Spleen (tissue), 11 donors: ENCODE data around the gene ATG4D. TPM values are rescaled to one million over a fixed set of nuclear protein-coding genes. Genes with fewer than 3 reads are reported as not detected.

Experiments
- DNase-seq: peaks from one replicate; pipeline ENCODE4 v3.0.0-alpha.2; 2020
- H3K27ac ChIP-seq, 8 donors: fragments of 200-600 bp; sonication (generic) in 7 of 8; 1 replicate in 4 of 8; 2 replicates in 4 of 8; pipeline versions ENCODE4 v1.5.0 to v1.8.0; 2016 to 2021; ENCODE audit warnings: inconsistent platforms in 4 of 8, mild to moderate bottlenecking in 4 of 8, moderate library complexity in 1 of 8
- H3K27me3 ChIP-seq, 7 donors: fragments of 200-600 bp; sonication (generic) in 6 of 7; replicated peaks in 1 of 7; 1 replicate in 4 of 7; 2 replicates in 3 of 7; pipeline versions ENCODE4 v1.5.0 to v1.8.0; 2016 to 2021; ENCODE audit warnings: inconsistent platforms in 3 of 7, mild to moderate bottlenecking in 1 of 7
- H3K36me3 ChIP-seq, 6 donors: fragments of 200-600 bp; sonication (generic) in 5 of 6; 1 replicate in 4 of 6; 2 replicates in 2 of 6; pipeline versions ENCODE4 v1.5.0 to v1.8.0; 2016 to 2021; ENCODE audit warnings: inconsistent platforms in 2 of 6
- H3K4me1 ChIP-seq, 6 donors: fragments of 200-600 bp; sonication (generic) in 5 of 6; 1 replicate in 3 of 6; 2 replicates in 3 of 6; pipeline versions ENCODE4 v1.5.0 to v1.8.0; 2016 to 2021; ENCODE audit warnings: inconsistent platforms in 3 of 6
- H3K4me3 ChIP-seq, 8 donors: fragments of 200-600 bp; sonication (generic) in 7 of 8; 1 replicate in 4 of 8; 2 replicates in 4 of 8; pipeline versions ENCODE4 v1.5.0 to v1.8.0; 2016 to 2021; ENCODE audit warnings: inconsistent platforms in 4 of 8, mild to moderate bottlenecking in 4 of 8, moderate library complexity in 2 of 8
- H3K9me3 ChIP-seq, 8 donors: fragments of 200-600 bp; sonication (generic) in 7 of 8; 1 replicate in 4 of 8; 2 replicates in 4 of 8; pipeline versions ENCODE4 v1.5.0 to v1.8.0; 2016 to 2021; ENCODE audit warnings: inconsistent platforms in 4 of 8
- CTCF ChIP-seq, 11 experiments: fragments of 200-600 bp in 7 of 11; fragments of 450-650 bp in 4 of 11; sonication (generic) in 4 of 11; IDR thresholded peaks in 8 of 11; conservative IDR thresholded peaks in 3 of 11; 1 replicate in 7 of 11; 2 replicates in 4 of 11; pipeline versions ENCODE4 v1.4.0 to v1.8.0; 2016 to 2021; ENCODE audit warnings: antibody characterized with exemption in 11 of 11, inconsistent platforms in 4 of 11, mild to moderate bottlenecking in 1 of 11
- POLR2A ChIP-seq, 3 donors: fragments of 450-650 bp; IDR thresholded peaks; one replicate each; pipeline ENCODE4 v1.5.1; 2017; ENCODE audit warnings: antibody characterized with exemption in 3 of 3, mild to moderate bottlenecking in 1 of 3
- POLR2AphosphoS5 ChIP-seq, 3 donors: sonication (generic); formaldehyde crosslinking; IDR thresholded peaks; one replicate each; pipeline ENCODE4 v1.5.1; 2017; ENCODE audit warnings: antibody characterized with exemption in 3 of 3
- WGBS, 5 donors: extraction: QIAGEN DNeasy Blood & Tissue Kit in 3 of 5; methylation state at CpG; one replicate each; pipeline versions ENCODE4 v1.1.5 to v1.1.7; 2013 to 2018; 5-methylcytosine and 5-hydroxymethylcytosine counted together
- intact Hi-C: fragments of 100-400 bp; cut with DNase I; formaldehyde crosslinking; loops from one replicate; pipeline ENCODE4 v1.15.0; 2023; ENCODE audit warnings: low total_unique reads
- microRNA-seq, 3 donors: library from miRNA; unstranded; fragments of <30 nt; microRNA quantifications; one replicate each; pipeline versions ENCODE4 to v1.1.0, GENCODE V29; 2019 to 2020
- polyA plus RNA-seq, 3 donors: library from polyadenylated mRNA; stranded (reverse); fragments of 200-250 nt; gene quantifications; one replicate each; pipeline ENCODE4 v1.2.1, GENCODE V29; 2013
- small RNA-seq, 4 donors: library from RNA; depleted of rRNA; stranded (forward); fragments of <200 nt; gene quantifications; one replicate each; pipeline ENCODE3, GENCODE V24; 2016
- total RNA-seq, 7 donors: library from RNA; depleted of rRNA in 3 of 7; stranded (reverse); fragments of >200 nt in 3 of 7; fragmentation: NEBNext Ultra II Directional in 4 of 7; extraction: Animal tissue kit (Norgen Biotek cat#: 25700) in 4 of 7; gene quantifications; one replicate each; pipeline versions ENCODE4 v1.1.0 to v1.2.1, GENCODE V29; 2016 to 2021
- donor health status: healthy with polysubstance abuse.
- donor health status: DM: no; HTN: no; CAD: no; lungs with moderate emphysema.
- donor health status: DM: no; HTN: no; CAD: no.
- donor health status: Bipolar disorder and iron deficiency.
- donor health status: healthy.
- donor health status: DM: no; HTN: no; CAD: no.
- donor health status: DM: yes; HTN: yes; CAD: no.

ATG4D gene
- total and polyA plus RNA-seq, 10 donors, result 18.2 to 40.5 (median 32.1) TPM

- whole genome bisulfite sequencing, 5 donors, result 0 to 1% (median 0%) methylated on average over 24 to 76 of the region's 76 CpGs
- peaks cover 0 to 10% (median 0%) of the 10 kb centered on the region in 6 donors for H3K36me3 ChIP-seq
- DNase-seq, result peak; percentile 96
- intact Hi-C loops, result no loop called here
- H3K9me3 ChIP-seq, result no peaks in the 10 kb centered on the region
- TF ChIP-seq POLR2AphosphoS5 (IDR thresholded peaks at IDR 0.05) (peak; percentile 92 to 96 (median 94)), POLR2A (IDR thresholded peaks at IDR 0.05) (peak in 2 of 3 donors; percentile 25 to 77), CTCF (IDR thresholded peaks at IDR 0.05 in 8 of 11, conservative IDR thresholded peaks at IDR 0.05 in 3 of 11) (no peak)
- peaks cover 32 to 71% (median 50%) of the 10 kb centered on the region in 6 donors for H3K4me1 ChIP-seq
- H3K27ac ChIP-seq, result peak overlapping the region; percentile 97 to 100 (median 100)
- peak overlapping the region; percentile 80 to 99 (median 98) for H3K4me3 ChIP-seq
- H3K27me3 ChIP-seq, result no peaks in the 10 kb centered on the region
These were observed 58.8 kb downstream of the ATG4D start for GRCh38 chr19:10602330-10603083.

Small RNA genes within 50 kb of the gene (microRNA-seq; reads per million reads assigned to microRNA genes)
- gene MIR1238, result 0 reads per million in 3 donors

Small RNA genes within 50 kb of the gene (small RNA-seq; reads per million reads assigned to genes)
- gene MIR1238 (0 reads per million in 4 donors), gene RNU7-140P (0 reads per million in 4 donors)

Other genes starting within 250 kb of the ATG4D start
- 1 to 10 TPM; 2.7 to 7.0 (median 3.2) TPM for gene ZGLP1, start 234.1 kb upstream of the ATG4D start, total RNA-seq
- gene ZGLP1, start 234.1 kb upstream of the ATG4D start, polyA plus RNA-seq, result 10 to 100 TPM; 11.6 to 24.1 (median 19.7) TPM
- 10 to 100 TPM in 6 of 7 donors, 1 to 10 TPM in 1; 9.1 to 28.1 (median 11.2) TPM for gene FDX2, start 227.9 kb upstream of the ATG4D start, total RNA-seq
- 10 to 100 TPM; 16.1 to 27.9 (median 19.8) TPM for gene FDX2, start 227.9 kb upstream of the ATG4D start, polyA plus RNA-seq
- gene RAVER1, start 210.4 kb upstream of the ATG4D start, total RNA-seq, result 10 to 100 TPM; 33.1 to 45.1 (median 40.3) TPM
- gene RAVER1, start 210.4 kb upstream of the ATG4D start, polyA plus RNA-seq, result 10 to 100 TPM in 1 of 3 donors, 1 to 10 TPM in 2; 4.8 to 18.8 (median 5.8) TPM
- 100 to 1,000 TPM in 5 of 7 donors, 10 to 100 TPM in 2; 69.3 to 180 (median 107) TPM for gene ICAM3, start 204.3 kb upstream of the ATG4D start, total RNA-seq
- 100 to 1,000 TPM; 111 to 119 (median 112) TPM for gene ICAM3, start 204.3 kb upstream of the ATG4D start, polyA plus RNA-seq
- 100 to 1,000 TPM; 208 to 299 (median 246) TPM for gene TYK2, start 163.3 kb upstream of the ATG4D start, total RNA-seq
- 100 to 1,000 TPM; 159 to 422 (median 257) TPM for gene TYK2, start 163.3 kb upstream of the ATG4D start, polyA plus RNA-seq
- gene CDC37, start 140.4 kb upstream of the ATG4D start, total RNA-seq, result 100 to 1,000 TPM; 131 to 186 (median 150) TPM
- gene CDC37, start 140.4 kb upstream of the ATG4D start, polyA plus RNA-seq, result 100 to 1,000 TPM; 142 to 387 (median 251) TPM
- 10 to 100 TPM; 12.0 to 17.3 (median 13.3) TPM for gene PDE4A, start 123.4 kb upstream of the ATG4D start, total RNA-seq
- 1 to 10 TPM; 2.1 to 4.4 (median 3.2) TPM for gene PDE4A, start 123.4 kb upstream of the ATG4D start, polyA plus RNA-seq
- 10 to 100 TPM; 41.2 to 59.5 (median 46.3) TPM for gene KEAP1, start 40.5 kb upstream of the ATG4D start, total RNA-seq
- gene KEAP1, start 40.5 kb upstream of the ATG4D start, polyA plus RNA-seq, result 10 to 100 TPM; 33.3 to 46.9 (median 34.2) TPM
- 10 to 100 TPM in 3 of 7 donors, 1 to 10 TPM in 4; 4.0 to 21.2 (median 9.2) TPM for gene S1PR5, start 26.5 kb upstream of the ATG4D start, total RNA-seq
- 1 to 10 TPM in 2 of 3 donors, under 1 TPM in 1; 0.52 to 2.1 (median 1.2) TPM for gene S1PR5, start 26.5 kb upstream of the ATG4D start, polyA plus RNA-seq
- 10 to 100 TPM; 24.9 to 39.6 (median 31.4) TPM for gene KRI1, start 22.1 kb downstream of the ATG4D start, total RNA-seq
- 10 to 100 TPM; 31.5 to 43.3 (median 39.1) TPM for gene KRI1, start 22.1 kb downstream of the ATG4D start, polyA plus RNA-seq
- gene CDKN2D, start 25.1 kb downstream of the ATG4D start, total RNA-seq, result 10 to 100 TPM; 24.7 to 69.6 (median 44.5) TPM
- 10 to 100 TPM; 30.0 to 35.4 (median 33.5) TPM for gene CDKN2D, start 25.1 kb downstream of the ATG4D start, polyA plus RNA-seq
- 1 to 10 TPM in 3 of 7 donors, under 1 TPM in 3, not detected in 1; 0.65 to 2.1 (median 0.93) TPM for gene AP1M2, start 43.4 kb downstream of the ATG4D start, total RNA-seq
- gene AP1M2, start 43.4 kb downstream of the ATG4D start, polyA plus RNA-seq, result under 1 TPM; 0.09 to 0.83 (median 0.74) TPM
- 100 to 1,000 TPM; 199 to 358 (median 274) TPM for gene SLC44A2, start 81.6 kb downstream of the ATG4D start, total RNA-seq
- gene SLC44A2, start 81.6 kb downstream of the ATG4D start, polyA plus RNA-seq, result 100 to 1,000 TPM; 108 to 128 (median 125) TPM
- 100 to 1,000 TPM; 150 to 264 (median 221) TPM for gene ILF3, start 110.4 kb downstream of the ATG4D start, total RNA-seq
- gene ILF3, start 110.4 kb downstream of the ATG4D start, polyA plus RNA-seq, result 100 to 1,000 TPM in 2 of 3 donors, 10 to 100 TPM in 1; 82.9 to 152 (median 143) TPM
- gene QTRT1, start 157.5 kb downstream of the ATG4D start, total RNA-seq, result 10 to 100 TPM; 20.6 to 49.4 (median 33.6) TPM
- gene QTRT1, start 157.5 kb downstream of the ATG4D start, polyA plus RNA-seq, result 100 to 1,000 TPM in 2 of 3 donors, 10 to 100 TPM in 1; 65.3 to 114 (median 111) TPM
- gene DNM2, start 174.2 kb downstream of the ATG4D start, total RNA-seq, result 100 to 1,000 TPM; 175 to 298 (median 197) TPM
- gene DNM2, start 174.2 kb downstream of the ATG4D start, polyA plus RNA-seq, result 100 to 1,000 TPM in 1 of 3 donors, 10 to 100 TPM in 2; 57.1 to 104 (median 89.0) TPM